Stimulated activated CD8-positive, alpha-beta memory T cell treated with anti-CD3 and anti-CD28 coated beads, Interleukin-15, amount 100 ng/mL, for 4 hours (primary cell): ENCODE results near the gene MROH8.
A peak's percentile ranks its signal among the peaks of the same experiment; 100 is the strongest.
"Not testable (repeated sequence)": the region's sequence is repeated elsewhere in the genome, so short reads cannot be mapped to it uniquely, and the experiment has no call there.

ENCODE experiments used
- DNase-seq, 2 donors: peaks; one replicate each; pipeline ENCODE4 v3.0.0-alpha.2; 2020; ENCODE audit warnings: low read depth in 2 of 2

The MROH8 gene

DNA sequence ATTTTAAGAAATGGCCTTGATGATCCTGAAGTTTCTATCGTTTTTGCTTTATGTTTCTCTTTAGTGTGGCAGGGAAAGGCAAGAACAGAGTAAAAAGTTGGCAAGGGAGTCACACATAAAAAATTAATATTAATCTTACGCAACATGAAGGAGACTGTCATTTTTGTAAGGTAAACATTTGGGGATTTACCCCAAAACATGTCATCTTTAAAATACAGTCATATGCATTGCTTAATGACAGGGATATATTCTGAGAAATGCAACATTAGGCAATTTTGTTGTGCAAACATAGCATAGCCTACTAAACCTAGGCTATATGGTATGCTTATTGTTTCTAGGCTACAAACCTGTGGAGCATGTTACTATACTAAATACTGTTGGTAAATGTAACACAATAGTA lies 88.9 kb downstream of the MROH8 start:
- no peak for DNase-seq

DNA sequence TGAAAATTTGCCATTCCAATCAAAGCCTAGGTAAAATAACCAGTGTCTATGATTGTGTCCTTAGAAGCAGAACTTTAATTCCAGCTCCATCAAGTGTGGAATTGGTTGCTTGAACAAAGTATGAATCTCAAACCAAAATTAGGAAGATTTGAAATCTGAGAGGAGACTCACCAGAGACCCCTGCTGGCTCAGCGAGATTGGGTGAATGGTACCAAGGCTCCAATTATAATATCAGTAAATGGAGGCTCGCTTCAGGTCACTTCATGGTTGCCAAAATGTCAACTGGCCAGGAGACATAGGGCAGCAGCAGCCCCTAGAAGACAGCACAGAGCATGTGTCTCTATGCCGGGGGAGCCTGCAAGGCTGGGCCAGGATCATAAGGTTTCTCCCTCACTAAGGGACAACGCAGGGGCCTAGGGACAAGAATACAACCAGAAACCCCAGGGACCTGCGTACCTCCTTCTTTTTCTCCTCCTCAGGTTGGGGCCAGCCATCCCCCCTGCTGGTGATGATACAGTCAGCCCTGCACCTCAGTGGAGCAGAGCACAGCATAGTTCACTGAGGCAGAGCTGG lies 97.5 kb downstream of the MROH8 start:
- DNase-seq, result no peak

DNA sequence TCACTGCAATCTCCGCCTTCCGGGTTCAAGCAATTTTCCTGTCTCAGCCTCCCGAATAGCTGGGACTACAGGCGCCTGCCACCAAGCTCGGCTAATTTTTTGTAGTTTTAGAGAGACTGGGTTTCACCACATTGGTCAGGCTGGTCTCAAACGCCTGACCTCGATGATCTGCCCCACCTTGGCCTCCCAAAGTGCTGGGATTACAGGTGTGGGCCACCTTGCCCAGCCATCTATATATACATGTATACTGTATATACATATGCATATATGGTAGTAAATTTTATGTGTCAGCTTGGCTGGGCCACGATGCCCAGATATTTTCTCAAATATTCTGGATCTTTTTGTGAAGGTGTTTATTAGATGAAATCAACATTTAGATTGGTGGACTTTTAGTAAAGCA lies 102.3 kb downstream of the MROH8 start:
- DNase-seq, result no peak

DNA sequence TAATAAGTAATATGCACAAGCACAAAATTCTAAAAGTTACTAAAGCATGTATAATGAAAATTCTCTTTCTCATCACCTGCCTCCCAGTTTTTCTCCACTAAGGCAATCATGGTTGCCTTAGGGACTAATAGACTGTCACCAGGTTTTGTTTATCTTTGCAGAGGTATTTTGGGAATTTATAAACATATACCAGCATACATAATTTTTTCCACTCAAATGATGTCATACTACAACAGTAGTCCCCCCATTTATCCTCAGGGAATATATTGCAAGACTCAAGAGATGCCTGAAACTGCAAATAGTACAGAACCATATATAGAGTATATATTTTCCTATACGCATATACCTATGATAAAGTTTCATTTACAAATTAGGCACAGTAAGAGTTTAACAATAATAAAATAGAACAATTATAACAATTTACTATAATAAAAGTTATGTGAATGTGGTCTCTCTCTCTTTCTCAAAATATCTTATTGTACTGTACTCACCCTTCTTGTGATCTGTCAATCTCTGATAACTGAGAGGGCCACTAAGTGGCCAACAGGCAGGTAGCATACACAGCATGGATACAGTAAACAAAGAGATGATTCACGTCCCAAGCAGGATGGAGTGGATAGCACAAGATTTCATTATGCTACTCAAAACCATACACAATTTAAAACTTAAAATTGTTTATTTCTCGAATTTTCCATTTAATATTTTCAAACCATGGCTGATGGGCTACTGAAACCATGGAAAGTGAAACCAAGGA lies 103.2 kb downstream of the MROH8 start:
- no peak for DNase-seq

DNA sequence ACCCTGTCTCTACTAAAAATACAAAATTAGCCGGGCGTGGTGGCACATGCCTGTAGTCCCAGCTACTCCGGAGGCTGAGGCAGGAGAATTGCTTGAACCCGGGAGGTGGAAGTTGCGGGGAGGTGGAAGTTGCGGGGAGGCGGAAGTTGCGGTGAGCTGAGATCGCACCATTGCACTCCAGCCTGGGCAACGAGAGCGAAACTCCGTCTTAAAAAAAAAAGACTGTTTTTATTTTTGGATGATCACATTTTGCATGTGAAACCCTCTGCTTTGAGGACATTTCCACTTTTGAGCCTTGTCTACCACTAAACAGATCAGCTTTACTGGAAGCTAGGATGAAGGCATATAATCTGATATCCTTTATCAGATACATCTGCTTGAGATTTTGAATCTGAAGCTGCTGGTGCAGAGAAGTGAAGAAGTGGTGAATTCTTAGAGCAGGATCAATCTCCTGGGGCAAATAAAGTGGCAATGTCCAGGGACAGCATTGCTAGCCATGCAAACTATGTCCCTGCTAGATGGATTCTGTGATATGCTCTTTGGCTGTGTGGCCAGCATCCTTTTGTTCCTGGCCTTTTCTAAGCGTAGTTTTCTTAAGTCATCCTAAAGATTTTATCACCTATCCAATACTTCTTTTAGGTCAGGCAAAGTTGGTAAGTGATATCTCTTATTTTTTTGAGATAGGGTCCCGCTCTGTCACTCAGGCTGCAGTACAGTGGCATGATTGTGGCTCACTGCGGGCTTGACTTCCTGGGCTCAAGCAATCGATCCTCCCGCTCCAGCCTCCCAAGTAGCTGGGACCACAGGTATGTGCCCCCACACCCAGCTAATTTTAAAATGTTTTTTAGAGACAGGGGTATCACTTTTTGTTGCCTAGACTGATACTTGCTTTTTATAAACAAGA lies 106.8 kb downstream of the MROH8 start:
- no peak for DNase-seq

DNA sequence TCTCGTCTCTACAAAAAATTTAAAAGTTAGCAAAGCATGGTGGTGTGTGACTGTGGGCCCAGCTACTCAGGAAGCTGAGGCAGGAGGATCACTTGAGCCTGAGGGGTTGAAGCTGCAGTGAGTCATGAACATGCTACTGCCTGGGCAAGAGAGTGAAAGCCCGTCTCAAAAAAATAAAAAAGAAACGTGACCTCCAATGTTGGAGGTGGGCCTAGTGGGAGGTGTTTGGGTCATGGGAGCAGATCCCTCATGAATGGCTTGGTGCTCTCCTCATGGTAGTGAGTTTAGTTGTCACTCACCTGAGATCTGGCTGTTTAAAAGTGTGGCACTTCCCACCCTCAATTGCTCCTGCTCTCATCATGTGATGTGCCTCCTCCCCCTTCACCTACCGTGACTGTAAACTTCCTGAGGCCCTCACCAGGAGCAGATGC lies 107.9 kb downstream of the MROH8 start:
- peak in 1 of 2 donors; percentile 5 for DNase-seq

DNA sequence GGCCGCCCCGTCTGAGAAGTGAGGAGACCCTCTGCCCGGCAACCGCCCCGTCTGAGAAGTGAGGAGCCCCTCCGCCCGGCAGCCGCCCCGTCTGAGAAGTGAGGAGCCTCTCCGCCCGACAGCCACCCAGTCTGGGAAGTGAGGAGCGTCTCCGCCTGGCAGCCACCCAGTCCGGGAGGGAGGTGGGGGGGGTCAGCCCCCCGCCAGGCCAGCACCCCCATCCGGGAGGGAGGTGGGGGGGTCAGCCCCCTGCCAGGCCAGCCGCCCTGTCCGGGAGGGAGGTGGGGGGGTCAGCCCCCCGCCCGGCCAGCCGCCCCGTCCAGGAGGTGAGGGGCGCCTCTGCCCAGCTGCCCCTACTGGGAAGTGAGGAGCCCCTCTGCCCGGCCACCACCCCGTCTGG lies 109.8 kb downstream of the MROH8 start:
- DNase-seq, result not testable (repeated sequence)

DNA sequence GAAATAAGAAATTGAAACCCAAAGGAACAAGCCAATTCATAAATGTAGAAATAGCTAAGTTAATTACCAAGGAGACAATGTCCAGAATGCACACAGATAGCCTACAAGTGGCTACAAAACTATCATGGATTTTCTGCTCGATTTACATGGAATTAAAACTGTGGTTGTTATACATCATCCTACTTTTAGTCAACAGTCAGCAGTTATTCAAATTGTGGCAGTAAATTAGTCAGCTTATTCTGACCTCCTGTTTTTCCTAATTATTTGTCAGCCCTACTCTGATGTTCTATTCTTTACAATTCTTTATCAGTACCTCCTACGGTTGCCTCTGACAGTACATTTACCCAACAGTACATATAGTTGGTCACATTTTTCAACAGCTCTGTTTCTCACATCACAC lies 113.2 kb downstream of the MROH8 start:
- no peak for DNase-seq

DNA sequence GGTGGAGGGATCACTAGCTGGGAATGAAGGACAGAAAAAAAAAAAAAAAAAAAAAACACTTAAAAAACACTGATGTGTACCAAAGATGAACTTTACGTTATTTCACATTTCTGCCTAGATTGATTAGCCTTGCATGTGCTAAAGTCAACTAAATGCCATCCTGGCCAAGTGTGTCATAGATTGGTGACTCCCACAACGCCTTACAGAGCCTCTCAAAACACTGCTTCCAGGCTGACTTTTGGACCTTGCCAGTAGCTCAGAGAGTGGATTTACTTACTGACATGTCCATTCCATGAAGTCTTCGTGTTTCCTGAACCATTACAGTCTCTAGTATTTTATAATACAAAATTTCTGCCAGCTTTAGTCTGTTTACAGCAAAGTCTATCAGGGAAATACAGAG lies 124.1 kb downstream of the MROH8 start:
- no peak for DNase-seq

DNA sequence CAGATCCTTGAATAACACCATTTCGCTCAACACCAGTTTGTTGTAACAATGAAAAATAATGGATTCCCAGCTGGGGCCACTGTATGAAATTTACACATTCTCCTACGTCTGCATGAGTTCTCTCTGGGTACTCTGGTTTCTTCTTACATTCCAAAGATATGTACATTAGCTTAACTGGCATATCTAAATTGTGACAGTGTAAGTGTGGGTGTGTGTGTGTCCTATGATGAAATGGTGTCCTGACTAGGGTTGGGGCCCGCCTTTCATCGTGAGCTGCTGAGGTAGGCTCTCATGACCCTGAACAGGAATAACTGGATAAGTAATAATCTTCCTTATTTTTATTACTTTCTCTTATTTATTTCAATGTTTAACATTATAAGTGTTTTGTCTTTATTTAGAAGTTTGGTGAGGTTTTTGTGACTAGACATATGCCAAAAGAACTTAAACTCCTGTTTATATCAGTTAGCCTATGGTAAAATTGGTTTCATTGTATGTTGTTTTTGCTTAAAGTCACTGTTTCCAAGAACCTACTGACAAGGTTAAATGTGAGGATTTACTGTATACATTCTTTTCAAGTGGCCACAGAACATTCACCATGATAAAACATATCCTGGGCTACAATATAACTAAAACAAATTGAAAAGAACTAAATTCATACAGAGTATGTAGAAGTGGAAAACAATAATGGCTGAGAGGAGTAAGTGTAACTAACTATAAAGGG lies 126.0 kb downstream of the MROH8 start:
- no peak for DNase-seq
